Heart right ventricle (tissue), 16 donors: ENCODE measurements around the gene FAM171A2. TPM values are rescaled to one million over a fixed set of nuclear protein-coding genes. Genes with fewer than 3 reads are reported as not detected.

ENCODE experiments used
- ATAC-seq, 8 donors: fragments of 200-7000 bp; cut with Tn5 transposase; one replicate each; pipeline ENCODE4 v1.9.1; 2020; ENCODE audit warnings: mild to moderate bottlenecking in 8 of 8, moderate library complexity in 8 of 8, moderate number of reproducible peaks in 1 of 8
- DNase-seq, 2 donors: peaks; one replicate each; pipeline ENCODE4 v3.0.0-alpha.2; 2020
- H3K27ac ChIP-seq, 10 donors: fragments of 200-600 bp; sonication (generic) in 2 of 10; one replicate each; pipeline versions ENCODE4 v1.5.0 to v1.8.0; 2020 to 2022; ENCODE audit warnings: mild to moderate bottlenecking in 3 of 10
- H3K27me3 ChIP-seq, 7 donors: fragments of 200-600 bp; one replicate each; pipeline ENCODE4 v1.8.0; 2021 to 2022; ENCODE audit warnings: mild to moderate bottlenecking in 2 of 7
- H3K36me3 ChIP-seq, 9 donors: fragments of 200-600 bp; sonication (generic) in 1 of 9; one replicate each; pipeline versions ENCODE4 v1.5.0 to v1.8.0; 2020 to 2022; ENCODE audit warnings: mild to moderate bottlenecking in 2 of 9
- H3K4me1 ChIP-seq, 9 donors: fragments of 200-600 bp; sonication (generic) in 1 of 9; one replicate each; pipeline versions ENCODE4 v1.5.0 to v1.8.0; 2020 to 2022; ENCODE audit warnings: mild to moderate bottlenecking in 4 of 9
- H3K4me3 ChIP-seq, 10 donors: fragments of 200-600 bp; sonication (generic) in 2 of 10; one replicate each; pipeline versions ENCODE4 v1.5.0 to v1.8.0; 2020 to 2022; ENCODE audit warnings: mild to moderate bottlenecking in 7 of 10, moderate library complexity in 2 of 10
- H3K9me3 ChIP-seq, 11 donors: fragments of 200-600 bp in 10 of 11; sonication (generic) in 2 of 11; one replicate each; pipeline versions ENCODE4 v1.5.0 to v1.8.0; 2013 to 2022; ENCODE audit warnings: mild to moderate bottlenecking in 2 of 11, control low read depth in 1 of 11, moderate library complexity in 1 of 11
- CTCF ChIP-seq, 9 donors: fragments of 200-600 bp; sonication (generic) in 2 of 9; IDR thresholded peaks; one replicate each; pipeline versions ENCODE4 v1.5.0 to v1.8.0; 2021 to 2022; ENCODE audit warnings: antibody characterized with exemption in 9 of 9, mild to moderate bottlenecking in 5 of 9, moderate library complexity in 1 of 9
- WGBS, 2 donors: extraction: QIAGEN DNeasy Blood & Tissue Kit; methylation state at CpG; one replicate each; pipeline ENCODE4 v1.1.7; 2013; ENCODE audit warnings: inconsistent platforms in 1 of 2; 5-methylcytosine and 5-hydroxymethylcytosine counted together
- intact Hi-C, 10 donors: fragments of 100-400 bp; cut with DNase I; formaldehyde crosslinking; loops; one replicate each; pipeline versions ENCODE4 v1.11.1 to v1.14.2; 2022
- long read RNA-seq, 3 donors: library from polyadenylated mRNA; unstranded; transcript quantifications; one replicate each; pipeline ENCODE4 v2.0.0, GENCODE V29; 2020 to 2021
- polyA plus RNA-seq, 2 donors: library from polyadenylated mRNA; stranded (reverse); fragments of 200-250 nt; gene quantifications; one replicate each; pipeline ENCODE4 v1.2.3, GENCODE V29; 2013
- total RNA-seq, 10 donors: library from RNA; stranded (reverse); fragmentation: NEBNext Ultra II Directional in 3 of 10; extraction: Animal tissue kit (Norgen Biotek cat#: 25700) in 3 of 10; gene quantifications; one replicate each; pipeline versions ENCODE4 v1.2.1 to v1.2.4, GENCODE V29; 2021 to 2023
- donor health status: Arrhythmogenic right ventricular cardiomyopathy.
- donor health status: ischemic (EF 13 %, LVEDD 7.1; RV severe dilation, severe dysfunction).
- donor health status: healthy with polysubstance abuse.
- donor health status: DM: no; HTN: yes; CAD: no.
- donor health status: DM: no; HTN: no; CAD: no.
- donor health status: ischemic (EF 25% LVEDD 6.9; RV normal size, moderate dysfunction).
- donor health status: ischemic (EF 25% LVEDD 5.7; RV mildly dilated, moderate dysfunction).
- donor health status: healthy.
- donor health status: DM: yes; HTN: yes; CAD: no.
- donor health status: Ischemic cardiomyopathy.
- donor health status: ischemic (EF 35%, LVEDD 5.7; RV mildly dilated, moderate dysfunction).
- donor health status: nonischemic (EF 11% LVEDD 7.7; RV severe dilation, severe dysfunction).
- donor health status: DM: yes; HTN: yes; CAD: no.
- donor health status: PGD.
- donor health status: ischemic (EF 29% LVEDD 5.4; RV normal size, mild dysfunction).
- donor health status: nonischemic (EF 23%, LVEDD 6.1; RV moderate dilation, normal function).

FAM171A2 gene
- total RNA-seq (under 1 TPM; 0.25 to 0.95 (median 0.46) TPM), polyA plus RNA-seq (under 1 TPM; 0.29 to 0.57 TPM)
- long read RNA-seq, donor 1, partial matches to known transcripts = 0 of 1 reads
- long read RNA-seq, donor 1, other reads (novel, unspliced or antisense) = 0 of 1 reads
- long read RNA-seq, donor 2, partial matches to known transcripts = 1 of 2 reads
- long read RNA-seq, donor 2, other reads (novel, unspliced or antisense) = 1 of 2 reads
- long read RNA-seq, donor 3 = 0 reads

GRCh38 chr17:44363613-44364159 lies at the start of gene FAM171A2:
TSS of gene FAM171A2 (minus strand) at chr17:44363853. CDS start at chr17:44363714, 139 bp downstream.
- peak; percentile 55 to 89 (median 76) for ATAC-seq
- peak within 1 kb of the TSS in 6 of 10 donors; percentile 22 to 73 (median 40) for H3K27ac ChIP-seq
- peak; percentile 54 to 96 (median 83) for TF ChIP-seq CTCF (IDR thresholded peaks at IDR 0.05)
- H3K27me3 ChIP-seq = peaks cover 0 to 41% (median 6%) of the 10 kb centered on the region in 7 donors
- no peaks in the 10 kb centered on the region for H3K9me3 ChIP-seq
- intact Hi-C loops = no loop called here
- 1% methylated on average over 57 to 62 of the region's 63 CpGs for WGBS, 2 donors
- no peaks in the 10 kb centered on the region for H3K36me3 ChIP-seq
- DNase-seq = peak in 1 of 2 donors; percentile 73
- peak within 1 kb of the TSS; percentile 46 to 78 (median 66) for H3K4me3 ChIP-seq
- H3K4me1 ChIP-seq = peaks cover 0 to 32% (median 17%) of the 10 kb centered on the region in 9 donors

GRCh38 chr17:44409309-44410028 lies 45.8 kb upstream of the FAM171A2 start:
- H3K9me3 ChIP-seq = no peaks in the 10 kb centered on the region
- no peaks in the 10 kb centered on the region for H3K4me1 ChIP-seq
- no peak for TF ChIP-seq CTCF (IDR thresholded peaks at IDR 0.05)
- peaks cover 0 to 53% (median 11%) of the 10 kb centered on the region in 9 donors for H3K36me3 ChIP-seq
- H3K27ac ChIP-seq = no peak overlapping the region
- DNase-seq = no peak
- H3K4me3 ChIP-seq = no peak overlapping the region
- no peaks in the 10 kb centered on the region for H3K27me3 ChIP-seq
- 87 to 88% methylated on average over 7 of the region's 7 CpGs for WGBS, 2 donors
- intact Hi-C loops = loop anchor here in 2 of 10 donors (10.0 kb wide), 1 partner anchor 115 kb away; no protein-coding TSS in a partner anchor
- no peak for ATAC-seq

GRCh38 chr17:44408786-44409185 lies 45.1 kb upstream of the FAM171A2 start:
- ATAC-seq = no peak
- H3K4me1 ChIP-seq = no peaks in the 10 kb centered on the region
- intact Hi-C loops = loop anchor here in 2 of 10 donors (10.0 kb wide), 1 partner anchor 116 kb away; no protein-coding TSS in a partner anchor
- H3K36me3 ChIP-seq = peaks cover 0 to 55% (median 16%) of the 10 kb centered on the region in 9 donors
- WGBS, 2 donors = 97 to 98% methylated on average over 4 of the region's 4 CpGs
- H3K4me3 ChIP-seq = no peak overlapping the region
- no peak overlapping the region for H3K27ac ChIP-seq
- DNase-seq = no peak
- no peak for TF ChIP-seq CTCF (IDR thresholded peaks at IDR 0.05)
- no peaks in the 10 kb centered on the region for H3K27me3 ChIP-seq
- H3K9me3 ChIP-seq = no peaks in the 10 kb centered on the region

GRCh38 chr17:44402564-44403172 lies 39.0 kb upstream of the FAM171A2 start:
- Histone ChIP-seq H3K4me3 (no peak overlapping the region), H3K27ac (no peak overlapping the region), H3K4me1 (no peaks in the 10 kb centered on the region), H3K36me3 (peaks cover 0 to 94% (median 52%) of the 10 kb centered on the region in 9 donors), H3K9me3 (no peaks in the 10 kb centered on the region), H3K27me3 (no peaks in the 10 kb centered on the region)
- ATAC-seq (no peak), DNase-seq (no peak)
- whole genome bisulfite sequencing, 2 donors = 95 to 96% methylated on average over 5 of the region's 5 CpGs
- intact Hi-C loops = loop anchor here in 3 of 10 donors (5.0 to 10.0 kb wide), 2 partner anchors 120 to 122 kb away; no protein-coding TSS in a partner anchor
- TF ChIP-seq CTCF (IDR thresholded peaks at IDR 0.05) = no peak
